Measurements from ENCODE around the gene PSMD12. TPM values are rescaled to one million over a fixed set of nuclear protein-coding genes. Genes with fewer than 3 reads are reported as not detected.

Gene PSMD12
- total RNA-seq, 1 experiment from 2014 or later: 90.5 TPM

DNA sequence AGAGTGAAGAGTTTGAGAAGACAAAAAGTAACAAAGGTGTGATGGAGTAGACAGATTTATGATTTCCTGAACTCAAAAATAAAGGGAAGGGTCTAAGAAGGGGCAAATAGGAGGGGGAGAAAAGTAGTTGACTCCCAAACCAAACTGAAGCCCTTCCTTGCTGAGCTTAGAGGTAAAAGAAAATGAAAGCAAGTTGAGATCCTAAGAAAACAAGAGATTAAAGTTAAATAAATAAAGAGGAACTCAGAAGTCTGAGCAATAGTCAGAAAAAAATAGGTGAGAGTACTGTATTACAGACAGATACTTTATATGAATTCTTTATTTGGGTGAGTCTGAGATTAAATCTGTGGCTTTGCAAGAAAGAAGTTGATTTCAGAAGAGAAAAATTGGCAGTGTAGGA lies 3.3 kb upstream of the PSMD12 start:
- Histone ChIP-seq H2BK120ac (ENCODE audit: low read depth, low read length, poor library complexity, severe bottlenecking) (no peak overlapping the region), H3K14ac (ENCODE audit: insufficient read depth, low read length) (no peak overlapping the region), H3K23ac (ENCODE audit: insufficient read length, low read depth, low read length) (no peak overlapping the region), H2BK12ac (ENCODE audit: insufficient read length, low read depth, low read length) (no peak overlapping the region), H3K27ac (ENCODE audit: insufficient read length, low read depth, low read length) (no peak overlapping the region), H3K79me2 (ENCODE audit: insufficient read depth, low read length) (peaks cover 15% of the 10 kb centered on the region), H4K5ac (ENCODE audit: insufficient read length, low read depth, low read length) (no peak overlapping the region), H2BK15ac (ENCODE audit: low read depth, low read length) (no peak overlapping the region), H2AFZ (ENCODE audit: low read length) (no peak overlapping the region), H3K9me3 (ENCODE audit: control insufficient read depth, low read depth, low read length) (no peaks in the 10 kb centered on the region), H3K79me1 (ENCODE audit: insufficient read depth, low read depth, low read length, poor library complexity, severe bottlenecking) (no peaks in the 10 kb centered on the region), H3K27me3 (ENCODE audit: insufficient read depth, low read length) (no peaks in the 10 kb centered on the region), H4K20me1 (ENCODE audit: control insufficient read depth, insufficient read depth, insufficient read length) (no peaks in the 10 kb centered on the region), H3K23me2 (ENCODE audit: insufficient read length, low read depth, low read length, poor library complexity, severe bottlenecking) (peaks cover 7% of the 10 kb centered on the region), H3K4me2 (ENCODE audit: insufficient read depth, insufficient read length, low read length) (no peak overlapping the region), H3K56ac (ENCODE audit: insufficient read length, low read depth, low read length) (no peak overlapping the region), H4K8ac (replicated peaks; ENCODE audit: insufficient read length, low read depth, low read length) (no peak overlapping the region), H2BK20ac (ENCODE audit: low read depth, low read length, poor library complexity, severe bottlenecking) (no peak overlapping the region), H3T11ph (ENCODE audit: low read length) (no peak overlapping the region), H2BK5ac (ENCODE audit: insufficient read length, low read length) (no peak overlapping the region), H3K18ac (ENCODE audit: insufficient read length, low read depth, low read length) (no peak overlapping the region), H3K9ac (ENCODE audit: extremely low read depth, insufficient read length, low read length) (no peak overlapping the region), H2AK5ac (ENCODE audit: insufficient read length, low read length) (no peak overlapping the region), H4K91ac (ENCODE audit: insufficient read length, low read depth, low read length) (no peak overlapping the region), H3K4ac (ENCODE audit: low read depth, low read length) (no peak overlapping the region), H3K4me1 (ENCODE audit: insufficient read depth, low read length) (peaks cover 4% of the 10 kb centered on the region)
- no peak overlapping the region for H3K4me3 Mint-ChIP-seq
- TF ChIP-seq, protein P1, sequence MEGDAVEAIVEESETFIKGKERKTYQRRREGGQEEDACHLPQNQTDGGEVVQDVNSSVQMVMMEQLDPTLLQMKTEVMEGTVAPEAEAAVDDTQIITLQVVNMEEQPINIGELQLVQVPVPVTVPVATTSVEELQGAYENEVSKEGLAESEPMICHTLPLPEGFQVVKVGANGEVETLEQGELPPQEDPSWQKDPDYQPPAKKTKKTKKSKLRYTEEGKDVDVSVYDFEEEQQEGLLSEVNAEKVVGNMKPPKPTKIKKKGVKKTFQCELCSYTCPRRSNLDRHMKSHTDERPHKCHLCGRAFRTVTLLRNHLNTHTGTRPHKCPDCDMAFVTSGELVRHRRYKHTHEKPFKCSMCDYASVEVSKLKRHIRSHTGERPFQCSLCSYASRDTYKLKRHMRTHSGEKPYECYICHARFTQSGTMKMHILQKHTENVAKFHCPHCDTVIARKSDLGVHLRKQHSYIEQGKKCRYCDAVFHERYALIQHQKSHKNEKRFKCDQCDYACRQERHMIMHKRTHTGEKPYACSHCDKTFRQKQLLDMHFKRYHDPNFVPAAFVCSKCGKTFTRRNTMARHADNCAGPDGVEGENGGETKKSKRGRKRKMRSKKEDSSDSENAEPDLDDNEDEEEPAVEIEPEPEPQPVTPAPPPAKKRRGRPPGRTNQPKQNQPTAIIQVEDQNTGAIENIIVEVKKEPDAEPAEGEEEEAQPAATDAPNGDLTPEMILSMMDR (conservative IDR thresholded peaks at IDR 0.05): no peak
- peaks cover 13 to 17% of the 10 kb centered on the region in 2 experiments for H3K4me1 Mint-ChIP-seq
- no peaks in the 10 kb centered on the region for H3K9me3 Mint-ChIP-seq
- no peak for DNase-seq
- peaks cover 0 to 6% (median 2%) of the 10 kb centered on the region in 3 experiments; a peak in 5 of 7 replicates for H3K36me3 Mint-ChIP-seq (ENCODE audit: insufficient read depth in 1 of 3, low read depth in 3 of 3)
- H3K27me3 Mint-ChIP-seq (ENCODE audit: low read depth): no peaks in the 10 kb centered on the region
- H3K27ac Mint-ChIP-seq: no peak overlapping the region; a peak in 1 of 7 replicates

All from H9 (cell line).